Upper lobe of left lung (tissue), 6 donors: ENCODE results near the gene PHKG1. TPM values are rescaled to one million over a fixed set of nuclear protein-coding genes. Genes with fewer than 3 reads are reported as not detected.

Experiments
- ATAC-seq, 2 donors: fragments of 200-7000 bp; cut with Tn5 transposase; one replicate each; pipeline ENCODE4 v1.9.1; 2022; ENCODE audit warnings: mild to moderate bottlenecking in 2 of 2, moderate library complexity in 2 of 2; ENCODE audit not compliant: low FRiP score in 2 of 2
- DNase-seq, 2 donors: peaks; one replicate each; pipeline ENCODE4 v3.0.0-alpha.2; 2019 to 2020
- H3K27ac ChIP-seq, 4 donors: fragments of 200-600 bp; sonication (generic); one replicate each; pipeline ENCODE4 v1.5.1; 2016 to 2019
- H3K27me3 ChIP-seq, 4 donors: fragments of 200-600 bp; sonication (generic); one replicate each; pipeline ENCODE4 v1.5.1; 2017 to 2019
- H3K36me3 ChIP-seq, 4 donors: fragments of 200-600 bp; sonication (generic); one replicate each; pipeline ENCODE4 v1.5.1; 2016 to 2019
- H3K4me1 ChIP-seq, 4 donors: fragments of 200-600 bp; sonication (generic); one replicate each; pipeline ENCODE4 v1.5.1; 2018 to 2019
- H3K4me3 ChIP-seq, 4 donors: fragments of 200-600 bp; sonication (generic); one replicate each; pipeline ENCODE4 v1.5.1; 2017 to 2019; ENCODE audit warnings: mild to moderate bottlenecking in 2 of 4, moderate library complexity in 1 of 4
- H3K9me3 ChIP-seq, 4 donors: fragments of 200-600 bp; sonication (generic); one replicate each; pipeline ENCODE4 v1.5.1; 2018 to 2019
- CTCF ChIP-seq, 6 experiments: fragments of 450-650 bp in 4 of 6; fragments of 200-600 bp in 2 of 6; sonication (generic) in 2 of 6; IDR thresholded peaks; one replicate each; pipeline ENCODE4 v1.5.1; 2016 to 2019; ENCODE audit warnings: antibody characterized with exemption in 6 of 6
- EP300 ChIP-seq, 4 donors: sonication (generic); formaldehyde crosslinking; IDR thresholded peaks; one replicate each; pipeline ENCODE4 v1.5.1; 2017; ENCODE audit warnings: antibody characterized with exemption in 4 of 4, control low read depth in 2 of 4
- POLR2A ChIP-seq, 4 donors: fragments of 450-650 bp; IDR thresholded peaks; one replicate each; pipeline ENCODE4 v1.5.1; 2016 to 2017; ENCODE audit warnings: antibody characterized with exemption in 4 of 4, mild to moderate bottlenecking in 2 of 4
- POLR2AphosphoS5 ChIP-seq, 2 donors: sonication (generic); formaldehyde crosslinking; IDR thresholded peaks; one replicate each; pipeline ENCODE4 v1.5.1; 2017; ENCODE audit warnings: antibody characterized with exemption in 2 of 2
- WGBS, 2 donors: methylation state at CpG; one replicate each; pipeline ENCODE4 v1.1.5; 2017 to 2018; 5-methylcytosine and 5-hydroxymethylcytosine counted together
- small RNA-seq, 4 donors: library from RNA; depleted of rRNA; stranded (forward); fragments of <200 nt; gene quantifications; one replicate each; pipeline ENCODE3, GENCODE V24; 2016
- total RNA-seq, 6 donors: library from RNA; depleted of rRNA in 4 of 6; stranded (reverse); fragments of >200 nt in 4 of 6; gene quantifications; one replicate each; pipeline versions ENCODE4 v1.1.0 to v1.2.1, GENCODE V29; 2016 to 2021
- donor health status: DM: no; HTN: no; CAD: no; lungs with moderate emphysema.
- donor health status: DM: no; HTN: yes; CAD: no; lungs with severe emphysema.

The PHKG1 gene
- total RNA-seq, 6 donors from 2014 or later, result 0.30 to 2.4 (median 0.60) TPM; not detected in 1

- Histone ChIP-seq H3K27me3 (no peaks in the 10 kb centered on the region), H3K4me1 (peaks cover 0 to 14% (median 7%) of the 10 kb centered on the region in 4 donors), H3K4me3 (no peak overlapping the region), H3K9me3 (no peaks in the 10 kb centered on the region), H3K36me3 (peaks cover 0 to 6% (median 5%) of the 10 kb centered on the region in 4 donors), H3K27ac (no peak overlapping the region)
- DNase-seq, result no peak
- no peak for ATAC-seq
- WGBS, 2 donors, result 93 to 95% methylated on average over 8 of the region's 8 CpGs
- TF ChIP-seq EP300 (IDR thresholded peaks at IDR 0.05) (no peak), POLR2AphosphoS5 (IDR thresholded peaks at IDR 0.05) (no peak), CTCF (IDR thresholded peaks at IDR 0.05) (no peak), POLR2A (IDR thresholded peaks at IDR 0.05) (no peak)
Measured at GRCh38 chr7:56030340-56030739, 62.4 kb downstream of the PHKG1 start.

Small RNAs within 50 kb of the gene (small RNA-seq; reads per million reads assigned to genes)
- gene SNORA15 (0 reads per million in 4 donors), gene SNORA22B (0 reads per million in 4 donors)

Other genes starting within 250 kb of the PHKG1 start
- under 1 TPM in 1 of 6 donors, not detected in 5; 0.06 TPM for gene SEPTIN14, start 230.2 kb downstream of the PHKG1 start, total RNA-seq
- gene ZNF713, start 205.5 kb downstream of the PHKG1 start, total RNA-seq, result 1 to 10 TPM; 2.1 to 4.2 (median 3.3) TPM
- 10 to 100 TPM in 1 of 6 donors, 1 to 10 TPM in 5; 4.8 to 10.5 (median 8.7) TPM for gene MRPS17, start 141.1 kb downstream of the PHKG1 start, total RNA-seq
- gene NIPSNAP2, start 128.4 kb downstream of the PHKG1 start, total RNA-seq, result 10 to 100 TPM; 30.2 to 95.2 (median 64.6) TPM
- gene PSPH, start 41.5 kb downstream of the PHKG1 start, total RNA-seq, result 10 to 100 TPM in 4 of 6 donors, 1 to 10 TPM in 2; 6.8 to 18.9 (median 13.5) TPM
- gene CCT6A, start 41.2 kb downstream of the PHKG1 start, total RNA-seq, result 100 to 1,000 TPM in 1 of 6 donors, 10 to 100 TPM in 5; 48.4 to 115 (median 67.6) TPM
- gene SUMF2, start 28.7 kb downstream of the PHKG1 start, total RNA-seq, result 100 to 1,000 TPM in 5 of 6 donors, 10 to 100 TPM in 1; 85.9 to 185 (median 155) TPM
- 100 to 1,000 TPM in 5 of 6 donors, 10 to 100 TPM in 1; 61.8 to 307 (median 203) TPM for gene CHCHD2, start 13.5 kb upstream of the PHKG1 start, total RNA-seq
- 1 to 10 TPM in 4 of 6 donors, under 1 TPM in 1, not detected in 1; 0.89 to 9.1 (median 1.4) TPM for gene NUPR2, start 23.5 kb upstream of the PHKG1 start, total RNA-seq